ENCODE results near the gene OR10H4.
"Not testable (repeated sequence)": the region's sequence is repeated elsewhere in the genome, so short reads cannot be mapped to it uniquely, and the experiment has no call there.

Gene OR10H4, protein sequence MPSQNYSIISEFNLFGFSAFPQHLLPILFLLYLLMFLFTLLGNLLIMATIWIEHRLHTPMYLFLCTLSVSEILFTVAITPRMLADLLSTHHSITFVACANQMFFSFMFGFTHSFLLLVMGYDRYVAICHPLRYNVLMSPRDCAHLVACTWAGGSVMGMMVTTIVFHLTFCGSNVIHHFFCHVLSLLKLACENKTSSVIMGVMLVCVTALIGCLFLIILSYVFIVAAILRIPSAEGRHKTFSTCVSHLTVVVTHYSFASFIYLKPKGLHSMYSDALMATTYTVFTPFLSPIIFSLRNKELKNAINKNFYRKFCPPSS

GRCh38 chr19:15948223-15949058 lies at the start of gene OR10H4:
TSS of gene OR10H4 (plus strand) at chr19:15949008. CDS start at chr19:15949008, 0 bp downstream.
- no peak for DNase-seq

DNA sequence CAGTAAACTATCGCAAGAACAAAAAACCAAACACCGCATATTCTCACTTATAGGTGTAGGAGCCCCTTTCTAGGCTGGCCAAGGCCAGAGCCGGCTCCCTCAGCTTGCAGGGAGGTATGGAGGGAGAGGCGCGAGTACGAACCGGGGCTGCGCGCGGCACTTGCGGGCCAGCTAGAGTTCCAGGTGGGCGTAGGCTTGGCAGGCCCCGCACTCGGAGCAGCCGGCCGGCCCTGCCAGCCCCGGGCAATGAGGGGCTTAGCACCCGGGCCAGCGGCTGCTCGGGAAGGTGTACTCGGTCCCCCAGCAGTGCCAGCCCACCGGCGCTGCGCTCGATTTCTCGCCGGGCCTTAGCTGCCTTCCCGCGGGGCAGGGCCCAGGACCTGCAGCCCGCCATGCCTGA lies 49.2 kb upstream of the OR10H4 start:
- DNase-seq, result not testable (repeated sequence)

DNA sequence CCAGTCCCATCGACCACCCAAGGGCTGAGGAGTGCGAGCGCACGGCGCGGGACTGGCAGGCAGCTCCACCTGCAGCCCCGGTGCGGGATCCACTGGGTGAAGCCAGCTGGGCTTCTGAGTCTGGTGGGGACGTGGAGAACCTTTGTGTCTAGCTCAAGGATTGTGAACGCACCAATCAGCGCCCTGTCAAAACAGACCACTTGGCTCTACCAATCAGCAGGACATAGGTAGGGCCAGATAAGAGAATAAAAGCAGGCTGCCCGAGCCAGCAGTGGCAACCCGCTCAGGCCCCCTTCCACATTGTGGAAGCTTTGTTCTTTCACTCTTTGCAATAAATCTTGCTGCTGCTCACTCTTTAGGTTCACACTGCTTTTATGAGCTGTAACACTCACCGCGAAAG lies 48.8 kb upstream of the OR10H4 start:
- DNase-seq, result not testable (repeated sequence)

GRCh38 chr19:15900504-15900903 lies 48.3 kb upstream of the OR10H4 start:
- DNase-seq, result no peak

GRCh38 chr19:15902254-15902653 lies 46.6 kb upstream of the OR10H4 start:
- no peak for DNase-seq

- not testable (repeated sequence) for DNase-seq
These were observed 45.9 kb upstream of the OR10H4 start for GRCh38 chr19:15902898-15903297.

- no peak for DNase-seq
These were observed 43.8 kb upstream of the OR10H4 start for GRCh38 chr19:15905026-15905425.

DNA sequence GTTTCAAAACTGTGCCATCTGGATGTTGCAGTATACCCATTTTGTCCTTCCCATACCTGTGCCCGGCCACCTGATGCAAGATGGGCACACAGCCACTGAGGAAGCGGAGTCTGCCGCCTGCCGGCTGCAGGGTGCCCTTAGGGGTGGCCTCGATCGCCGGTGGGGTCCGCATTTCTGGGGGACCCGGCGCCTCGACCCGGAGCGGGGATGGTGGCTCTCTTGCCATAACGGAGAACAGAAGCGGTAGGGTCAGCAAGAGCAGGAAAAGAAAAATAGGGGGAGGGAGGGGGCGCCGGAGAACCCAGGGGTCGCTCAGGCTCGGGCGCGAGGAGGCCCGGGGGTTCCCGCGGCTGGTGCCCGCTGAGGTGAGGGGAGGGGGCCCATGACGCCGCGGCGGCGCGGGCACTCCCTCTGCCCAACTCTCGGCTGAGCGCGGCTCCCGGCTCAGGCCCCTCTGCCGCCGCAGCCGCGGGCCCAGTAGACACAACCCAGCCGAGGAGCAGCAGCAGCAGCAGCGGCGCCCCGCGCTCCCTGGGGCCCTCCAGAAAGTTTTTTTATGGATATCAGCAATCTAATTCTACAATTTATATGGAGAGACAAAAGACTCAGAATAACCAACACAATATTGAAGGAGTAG lies 37.1 kb upstream of the OR10H4 start:
- no peak for DNase-seq

DNA sequence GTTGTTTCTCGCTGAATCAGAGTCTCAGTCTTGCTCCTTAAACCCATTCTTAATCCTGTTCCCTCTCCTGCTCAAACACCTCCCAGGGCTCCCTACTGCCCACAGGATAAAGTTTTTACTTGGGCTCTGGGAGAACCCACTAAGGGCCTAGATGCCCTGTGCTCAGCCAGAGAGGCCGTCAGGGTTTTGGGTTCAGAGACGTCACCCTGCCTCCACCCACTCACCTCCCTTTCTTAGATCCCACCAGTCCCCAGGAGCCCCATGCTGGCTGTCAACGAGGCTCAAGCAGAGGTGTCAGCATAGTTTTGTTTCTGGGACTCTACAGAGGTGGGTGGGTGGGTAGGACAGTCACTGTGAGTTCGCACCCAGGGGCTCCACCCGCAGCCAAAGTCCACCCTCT lies 35.4 kb upstream of the OR10H4 start:
- DNase-seq, result no peak

DNA sequence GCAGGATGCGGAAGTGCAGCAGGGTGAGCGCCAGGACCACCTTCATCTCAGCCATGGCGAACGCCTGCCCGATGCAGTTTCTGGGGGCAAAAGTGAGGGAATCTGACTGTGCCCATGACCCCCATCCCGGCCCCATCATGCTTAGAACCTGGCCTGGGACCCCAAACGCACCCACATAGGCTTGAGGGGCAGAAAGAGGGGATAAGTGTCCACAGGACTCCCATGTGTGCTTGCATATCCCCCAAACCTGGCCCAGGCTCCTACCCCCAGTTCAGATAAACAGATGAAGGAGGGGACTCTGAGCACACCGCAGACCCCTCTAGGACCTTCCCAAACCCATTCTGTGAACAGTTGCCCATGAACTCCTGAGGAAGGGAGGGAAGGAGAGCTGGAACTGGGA lies 35.0 kb upstream of the OR10H4 start:
- no peak for DNase-seq

DNA sequence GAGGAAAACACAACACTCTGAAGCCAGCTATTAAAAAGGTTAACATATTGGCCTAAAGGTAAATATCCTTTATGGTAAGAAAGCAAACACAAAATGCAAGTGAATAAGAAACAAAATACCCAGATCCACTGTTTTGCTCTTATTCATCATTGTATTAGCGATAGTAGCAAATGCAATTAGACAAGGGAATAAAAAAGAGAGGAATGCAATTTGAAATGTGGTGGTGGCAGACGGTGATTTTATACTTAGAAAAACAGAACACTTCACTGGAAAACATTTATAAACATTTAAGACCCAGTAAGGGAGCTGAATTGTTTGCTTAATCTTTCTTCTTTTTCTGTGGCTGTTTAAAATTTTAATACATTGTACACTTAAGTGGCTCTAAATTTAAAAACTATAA lies 33.7 kb upstream of the OR10H4 start:
- DNase-seq, result no peak

- DNase-seq, result no peak
These were observed 29.6 kb upstream of the OR10H4 start for GRCh38 chr19:15919243-15919642.

DNA sequence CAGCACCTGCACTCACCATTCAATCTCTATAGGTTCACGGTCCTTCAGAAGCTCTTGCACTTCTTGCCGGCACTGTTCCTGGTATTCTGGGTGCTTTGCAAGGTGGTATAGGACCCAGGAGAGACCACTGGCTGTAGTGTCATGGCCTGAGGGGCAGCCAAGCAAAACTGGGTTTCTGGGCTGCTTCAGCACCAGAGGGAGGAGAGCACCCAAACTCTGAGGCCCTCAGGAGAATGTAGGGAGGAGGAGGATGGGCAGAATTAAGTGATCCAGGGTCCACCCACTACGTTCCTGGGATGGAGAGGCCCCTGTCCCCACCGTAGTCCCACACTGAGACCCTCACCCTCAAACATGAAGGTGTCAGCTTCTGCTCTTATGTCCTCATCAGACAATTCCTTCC lies 26.8 kb upstream of the OR10H4 start:
- DNase-seq, result no peak

- DNase-seq, result no peak
These were observed 25.1 kb upstream of the OR10H4 start for GRCh38 chr19:15923702-15924101.

DNA sequence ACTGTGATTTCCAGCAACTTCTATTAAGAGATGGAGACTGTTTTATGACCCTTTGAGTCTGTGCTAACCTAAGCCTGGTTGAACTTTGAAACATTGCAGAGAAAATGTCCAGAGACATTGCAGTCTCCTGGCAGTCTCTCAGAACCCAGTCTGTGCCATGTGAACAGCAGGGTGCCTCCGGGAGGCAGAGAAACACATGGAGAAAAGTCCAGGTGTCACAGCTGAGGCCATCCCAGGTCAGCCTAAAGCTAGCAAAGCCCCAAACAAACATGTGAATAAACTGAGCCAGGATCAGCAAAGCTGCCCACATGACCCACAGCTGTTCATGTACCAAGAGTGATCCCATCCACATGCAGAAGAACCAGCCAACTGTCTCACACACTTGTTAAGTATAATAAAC lies 22.3 kb upstream of the OR10H4 start:
- no peak for DNase-seq

DNA sequence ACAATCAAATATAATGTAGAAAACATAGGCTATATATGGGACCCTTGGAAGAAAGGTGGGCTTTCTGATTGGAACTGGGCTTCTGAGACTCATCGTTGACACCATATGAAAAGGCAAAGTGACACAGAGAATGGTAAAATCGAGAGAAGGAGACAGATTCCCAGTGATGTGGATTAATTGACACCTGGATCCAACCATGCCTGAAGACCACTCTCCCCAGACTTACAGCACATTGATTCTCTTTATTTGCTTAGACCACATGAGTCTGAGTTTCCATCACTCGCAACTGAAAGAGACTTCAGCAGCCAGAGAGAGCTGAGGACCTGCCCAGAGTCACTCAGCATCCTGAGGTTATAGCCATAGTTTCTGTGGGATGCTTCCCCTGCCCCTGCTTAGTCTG lies 20.5 kb upstream of the OR10H4 start:
- DNase-seq, result no peak

- not testable (repeated sequence) for DNase-seq
These were observed 15.0 kb upstream of the OR10H4 start for GRCh38 chr19:15933761-15934331.

DNA sequence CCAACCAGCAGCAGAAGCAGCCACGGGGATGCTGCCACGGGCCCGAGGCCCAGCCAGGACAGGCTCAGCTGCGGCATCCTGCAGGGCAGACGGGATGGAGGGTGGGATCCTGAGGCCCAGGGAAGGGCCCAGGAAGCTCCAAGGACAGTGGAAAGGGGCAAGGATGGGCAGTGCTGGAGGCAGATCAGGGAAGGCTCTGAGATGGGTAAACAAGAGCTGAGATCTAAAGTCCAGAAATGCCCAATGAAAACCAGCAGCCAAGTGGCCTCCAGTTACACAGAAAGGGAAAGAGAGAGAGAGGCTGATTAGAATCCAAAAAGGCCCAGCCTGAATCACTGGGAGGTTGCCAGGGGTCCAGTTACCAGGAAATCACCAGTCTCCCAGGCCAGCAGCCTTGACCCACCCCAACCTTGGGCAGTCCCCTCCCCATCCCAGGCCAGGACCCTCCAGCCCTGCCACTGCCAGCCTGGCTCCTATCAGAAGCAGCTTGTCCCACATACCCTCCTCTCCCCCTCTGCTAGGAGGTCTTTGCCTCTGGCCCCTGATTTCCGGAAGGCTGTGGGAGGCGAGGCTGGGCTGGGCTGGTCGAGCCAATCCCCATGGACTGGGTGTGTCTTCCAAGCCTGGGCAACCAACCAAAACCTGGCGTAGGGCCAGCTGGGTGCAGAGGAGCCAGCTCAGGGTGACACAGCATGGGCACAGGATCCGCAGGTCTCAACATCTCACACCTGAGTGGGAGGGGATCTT lies 14.3 kb upstream of the OR10H4 start, which contains the start of gene CYP4F11:
TSS of gene CYP4F11 (minus strand) at position 198 of the 747 bp plus-strand sequence. CDS start at position 77, 121 bp downstream.
- no peak for DNase-seq

DNA sequence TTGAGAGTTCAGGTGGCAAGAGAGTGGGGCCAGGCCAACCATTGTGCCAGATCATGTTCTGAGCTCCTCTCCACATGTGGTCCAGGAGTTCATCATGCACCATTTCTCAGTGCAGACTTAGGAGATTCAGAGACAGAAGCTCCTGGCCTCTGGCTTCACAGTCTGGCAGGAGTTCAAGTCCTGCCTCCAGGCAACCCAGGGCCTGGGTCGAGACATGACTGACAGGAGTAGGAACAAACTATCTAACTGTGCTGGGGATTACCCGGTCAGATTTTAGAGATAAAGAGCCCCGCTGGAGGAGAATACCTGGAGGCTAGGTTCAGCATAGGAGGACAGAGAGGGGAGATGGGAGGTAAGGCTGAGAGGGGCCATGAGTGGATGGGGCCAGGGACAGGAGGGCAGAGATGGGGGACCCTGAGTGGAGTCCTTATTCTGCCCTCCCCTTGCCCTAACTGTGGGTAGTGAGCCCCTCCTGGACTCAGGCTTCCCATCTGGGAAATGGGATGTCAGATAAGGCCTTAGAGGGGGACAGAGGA lies 13.6 kb upstream of the OR10H4 start:
- DNase-seq, result no peak

DNA sequence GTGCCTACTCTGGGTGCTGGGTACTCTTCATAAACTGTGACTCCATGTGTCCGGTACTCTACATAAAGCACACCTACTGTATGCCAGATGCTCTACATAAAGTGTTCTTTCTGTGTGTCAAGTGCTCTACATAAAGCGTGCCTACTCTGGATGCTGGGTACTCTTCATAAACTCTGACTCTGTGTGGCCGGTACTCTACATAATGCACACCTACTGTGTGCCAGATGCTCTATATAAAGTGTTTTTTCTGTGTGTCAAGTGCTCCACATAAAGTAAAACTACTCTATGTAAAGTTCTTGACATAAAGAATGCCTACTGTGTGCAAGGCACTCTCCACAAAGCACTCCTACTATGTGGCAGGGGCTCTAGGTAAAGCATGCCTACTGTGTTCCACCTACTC lies 12.6 kb upstream of the OR10H4 start:
- DNase-seq, result no peak

DNA sequence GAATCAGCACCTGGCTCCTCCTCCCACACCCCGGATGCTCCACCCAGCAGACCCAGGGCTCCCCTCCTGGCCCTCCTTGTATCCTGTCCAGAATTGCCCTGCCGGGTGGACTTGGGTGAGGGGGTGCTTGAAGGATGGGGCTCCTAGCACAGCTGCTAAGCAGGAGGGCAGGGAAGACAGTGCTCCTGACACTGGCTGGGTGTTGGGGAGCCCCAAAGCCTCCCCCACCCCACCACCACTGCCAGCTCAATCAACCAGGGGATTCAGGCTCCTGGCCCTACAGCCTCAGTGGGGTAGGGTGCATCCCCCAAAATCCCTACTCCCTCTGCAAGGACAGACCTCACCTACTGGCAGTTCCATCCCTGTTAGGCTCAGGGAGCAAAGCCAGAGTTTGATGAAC lies 11.9 kb upstream of the OR10H4 start:
- DNase-seq, result no peak

DNA sequence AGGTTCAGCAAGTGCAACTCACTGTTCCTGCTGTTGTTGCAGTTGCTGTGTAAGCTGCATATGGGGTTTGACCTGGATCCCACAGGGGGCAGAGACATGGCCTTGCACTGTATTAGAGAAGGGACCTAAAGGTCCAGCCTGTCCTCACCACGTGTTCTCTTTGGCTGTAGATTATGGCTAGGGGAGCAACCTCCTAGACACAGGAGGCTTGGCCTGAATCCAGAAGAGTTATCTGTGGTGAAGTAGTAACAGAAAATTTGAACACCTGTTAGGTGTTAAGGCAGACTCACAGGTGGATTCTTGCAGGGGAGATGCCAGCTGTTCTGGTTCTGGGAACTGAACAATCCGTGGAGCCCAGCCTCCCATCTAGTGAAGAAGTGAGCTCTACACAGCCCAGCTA lies 11.0 kb upstream of the OR10H4 start:
- DNase-seq, result no peak

Measured in NCI-H1436 (cell line).